DND-41 (cell line): ENCODE results near the gene PKD1.

ENCODE experiments used
- CTCF ChIP-seq: IDR thresholded peaks from 2 replicates; pipeline ENCODE4 v1.5.1; 2012; ENCODE audit warnings: borderline replicate concordance, low read length, moderate library complexity, mild to moderate bottlenecking; ENCODE audit not compliant: poor library complexity, severe bottlenecking; ENCODE audit errors: extremely low read depth
- EZH2 ChIP-seq: IDR thresholded peaks from 3 replicates; pipeline ENCODE4 v1.6.1; 2012; ENCODE audit warnings: borderline replicate concordance, low read depth, mild to moderate bottlenecking, moderate library complexity, low read length, inconsistent platforms; ENCODE audit not compliant: severe bottlenecking

- TF ChIP-seq CTCF, result no peak
- no peak for TF ChIP-seq EZH2
Measured at GRCh38 chr16:2180962-2181923, 45.5 kb upstream of the PKD1 start.
